ENCODE measurements around the gene GLIPR1L1.
A peak's percentile ranks its signal among the peaks of the same experiment; 100 is the strongest.

Gene GLIPR1L1

DNA sequence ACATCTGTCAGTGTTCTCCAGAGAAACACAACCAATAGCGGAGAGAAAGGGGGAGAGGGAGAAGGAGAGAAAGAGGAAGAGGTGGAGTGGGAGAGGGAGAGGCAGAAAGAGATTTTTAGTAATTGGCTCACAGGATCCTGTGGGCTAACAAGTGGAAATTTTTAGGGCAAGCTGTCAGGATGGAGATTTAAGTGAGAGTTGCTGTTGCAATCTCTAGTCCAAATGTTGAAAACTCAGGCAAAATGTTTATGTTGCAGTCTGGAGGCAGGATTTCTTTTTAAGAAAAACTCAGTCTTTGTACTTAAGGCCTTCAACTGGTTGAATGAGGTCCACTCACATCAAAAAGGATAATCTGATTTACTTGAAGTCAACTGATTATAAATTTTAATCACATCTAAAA lies 43.9 kb downstream of the GLIPR1L1 start:
- Mint-ChIP-seq H3K36me3 (no peaks in the 10 kb centered on the region), H3K27me3 (no peaks in the 10 kb centered on the region)
- CTCF ChIA-PET, result no interaction called here

DNA sequence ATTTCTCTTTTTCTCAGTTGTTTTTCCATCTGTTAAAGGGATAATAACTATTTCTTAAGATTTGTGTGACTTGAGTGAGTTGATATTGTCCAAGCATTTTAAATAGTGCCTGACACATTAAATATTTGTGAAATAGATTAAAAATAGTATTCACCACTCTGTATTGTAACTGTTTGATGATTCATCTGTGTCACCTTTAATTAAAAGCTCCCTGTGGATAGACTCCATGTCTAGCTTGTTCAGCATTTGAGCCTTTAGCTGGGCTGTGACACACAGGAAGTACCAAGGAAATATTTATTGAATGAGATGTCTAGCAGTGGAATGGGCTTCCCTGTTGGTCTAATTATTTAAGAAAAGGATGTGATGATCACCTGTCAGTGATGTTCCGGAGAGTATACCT lies 54.6 kb downstream of the GLIPR1L1 start:
- Mint-ChIP-seq H3K4me3 (no peak overlapping the region), H3K27me3 (no peaks in the 10 kb centered on the region), H3K4me1 (peaks cover 31% of the 10 kb centered on the region), H3K27ac (no peak overlapping the region), H3K36me3 (no peaks in the 10 kb centered on the region), H3K9me3 (no peaks in the 10 kb centered on the region)
- CTCF ChIA-PET, result no interaction called here
- no peak for DNase-seq

More for the DNA sequence above, 43.9 kb downstream of the GLIPR1L1 start:
- Mint-ChIP-seq H3K9me3 (no peaks in the 10 kb centered on the region), H3K4me3 (no peak overlapping the region), H3K4me1 (no peaks in the 10 kb centered on the region), H3K27ac (no peak overlapping the region)
- no peak for DNase-seq

DNA sequence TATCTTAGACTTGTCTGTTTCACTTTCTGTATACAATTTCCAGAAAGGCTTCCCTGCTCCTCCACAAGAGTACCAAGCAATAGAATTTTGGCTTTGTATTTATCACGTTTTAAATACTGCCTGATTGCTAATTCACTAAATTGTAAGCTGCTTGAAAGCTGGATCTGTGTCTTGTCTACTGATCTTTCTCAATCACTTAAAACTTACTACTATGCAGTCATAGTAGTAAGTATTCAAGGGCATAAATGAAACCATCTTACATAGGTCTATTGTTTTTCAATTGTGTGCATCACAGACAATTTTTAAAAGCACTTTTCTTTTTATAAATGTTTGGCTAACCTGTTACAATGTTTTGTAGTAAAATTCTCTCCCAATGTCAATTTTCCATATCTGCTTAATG lies 55.2 kb downstream of the GLIPR1L1 start:
- Mint-ChIP-seq H3K27me3 (no peaks in the 10 kb centered on the region), H3K27ac (no peak overlapping the region), H3K9me3 (no peaks in the 10 kb centered on the region), H3K4me1 (peaks cover 31% of the 10 kb centered on the region), H3K4me3 (peak overlapping the region; percentile 85), H3K36me3 (no peaks in the 10 kb centered on the region)
- no peak for DNase-seq
- CTCF ChIA-PET, result interaction anchor here (2.6 kb wide), 1 partner anchor 115 kb away, joined by 13 read pairs; no protein-coding TSS in a partner anchor

DNA sequence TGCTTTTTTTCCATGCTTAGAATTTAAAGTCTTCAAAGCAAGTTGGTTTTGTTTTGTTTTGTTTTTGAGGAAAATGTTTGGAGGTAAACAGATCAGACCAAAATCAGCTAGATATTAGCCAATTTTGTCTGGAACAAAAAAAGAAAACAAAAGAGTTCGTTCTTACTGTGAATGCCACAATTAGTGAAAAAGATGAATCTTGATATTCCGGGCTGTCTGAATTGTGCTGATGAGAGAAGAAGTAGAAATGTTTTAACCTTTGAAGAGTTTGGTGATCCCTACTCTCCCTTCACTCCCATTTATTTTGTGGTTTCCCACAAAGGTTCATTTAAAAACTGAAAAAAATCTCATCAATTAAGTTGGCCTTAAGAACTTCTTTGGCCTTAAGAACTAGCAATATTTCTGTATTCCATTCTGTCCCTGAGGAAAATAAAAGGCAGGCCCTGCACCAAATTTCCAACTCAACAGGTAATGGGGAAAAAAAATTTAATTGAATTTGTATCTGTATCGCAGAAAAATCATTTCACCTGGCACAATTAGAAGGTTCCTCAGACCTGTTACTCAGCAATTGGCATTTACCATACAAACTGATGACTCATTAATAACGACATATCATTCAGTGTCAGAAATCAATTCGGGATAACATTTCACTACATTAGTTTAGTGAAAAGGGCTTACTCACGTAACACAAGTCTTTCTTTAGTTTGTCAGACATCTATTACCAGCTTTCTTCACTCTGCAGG lies 55.9 kb downstream of the GLIPR1L1 start:
- Mint-ChIP-seq H3K36me3 (no peaks in the 10 kb centered on the region), H3K4me1 (peaks cover 32% of the 10 kb centered on the region), H3K4me3 (peak overlapping the region; percentile 85), H3K27me3 (no peaks in the 10 kb centered on the region), H3K9me3 (no peaks in the 10 kb centered on the region), H3K27ac (peak overlapping the region; percentile 80)
- DNase-seq, result no peak
- CTCF ChIA-PET, result interaction anchor here (1.1 to 2.6 kb wide), 6 partner anchors 52 to 114 kb away, joined by 4 to 21 read pairs (median 10); partner anchors contain the start of genes GLIPR1 and GLIPR1L1

DNA sequence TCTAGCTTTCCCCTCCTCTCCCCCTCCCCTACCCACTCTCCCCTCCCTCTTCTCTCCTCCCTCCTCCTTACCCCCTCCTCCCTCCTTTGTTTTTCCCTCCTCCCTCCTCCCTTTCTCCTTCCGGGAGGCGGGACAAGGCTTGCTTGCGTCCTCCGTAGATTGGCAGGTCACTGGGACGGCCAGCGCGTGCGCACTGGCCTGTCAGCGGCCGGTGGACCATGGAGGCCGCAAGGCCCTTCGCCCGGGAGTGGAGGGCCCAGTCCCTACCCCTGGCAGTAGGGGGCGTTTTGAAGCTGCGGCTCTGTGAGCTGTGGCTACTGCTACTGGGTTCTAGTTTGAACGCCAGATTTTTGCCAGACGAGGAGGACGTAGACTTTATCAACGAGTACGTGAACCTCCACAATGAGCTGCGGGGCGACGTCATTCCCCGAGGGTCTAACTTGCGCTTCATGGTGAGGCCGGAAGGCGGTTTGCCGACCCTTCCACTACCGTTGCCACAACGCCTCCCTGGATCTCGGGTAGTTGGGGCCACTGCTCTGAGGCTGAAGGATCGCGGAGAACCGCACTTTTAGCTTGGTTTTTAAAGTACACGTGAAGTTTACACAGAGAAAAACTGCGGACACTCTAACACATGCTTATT lies 56.5 kb downstream of the GLIPR1L1 start, which contains the start of gene GLIPR1L2:
Gene GLIPR1L2, plus strand, starts transcription at position 191 of the 640 bp plus-strand sequence. Its CDS starts 28 bp downstream, at position 219.
- Mint-ChIP-seq H3K9me3 (no peaks in the 10 kb centered on the region), H3K27ac (peak within 1 kb of the TSS; percentile 80), H3K4me1 (peaks cover 38% of the 10 kb centered on the region), H3K4me3 (peak within 1 kb of the TSS; percentile 85), H3K27me3 (no peaks in the 10 kb centered on the region), H3K36me3 (no peaks in the 10 kb centered on the region)
- CTCF ChIA-PET, result interaction anchor here (0.6 to 2.6 kb wide), 7 partner anchors 53 to 114 kb away, joined by 3 to 21 read pairs (median 6); partner anchors contain the start of genes GLIPR1 and GLIPR1L1
- peak; percentile 89 for DNase-seq

DNA sequence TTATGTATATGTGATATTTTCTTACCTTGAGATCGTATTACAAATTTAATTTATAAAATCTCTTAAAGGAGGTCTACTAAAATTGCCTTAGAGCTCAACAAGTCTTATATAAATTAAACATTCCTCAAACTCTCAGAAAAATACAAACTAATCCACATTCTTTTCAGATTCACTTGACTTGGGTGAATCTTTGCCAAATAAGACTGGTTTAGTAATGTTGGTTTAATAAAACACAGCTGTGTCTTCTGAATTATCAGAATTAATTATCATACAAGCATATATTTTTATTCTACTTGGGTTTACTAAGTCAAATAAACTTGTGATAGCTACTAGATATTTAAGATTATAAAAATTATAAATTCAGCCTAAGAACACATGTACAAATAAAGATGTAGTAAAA lies 69.8 kb downstream of the GLIPR1L1 start:
- peaks cover 5% of the 10 kb centered on the region for H3K27me3 Mint-ChIP-seq
- H3K9me3 Mint-ChIP-seq, result no peaks in the 10 kb centered on the region
- CTCF ChIA-PET, result no interaction called here
- no peaks in the 10 kb centered on the region for H3K36me3 Mint-ChIP-seq
- no peak overlapping the region for H3K27ac Mint-ChIP-seq
- no peak for DNase-seq
- H3K4me1 Mint-ChIP-seq, result no peaks in the 10 kb centered on the region
- no peak overlapping the region for H3K4me3 Mint-ChIP-seq

DNA sequence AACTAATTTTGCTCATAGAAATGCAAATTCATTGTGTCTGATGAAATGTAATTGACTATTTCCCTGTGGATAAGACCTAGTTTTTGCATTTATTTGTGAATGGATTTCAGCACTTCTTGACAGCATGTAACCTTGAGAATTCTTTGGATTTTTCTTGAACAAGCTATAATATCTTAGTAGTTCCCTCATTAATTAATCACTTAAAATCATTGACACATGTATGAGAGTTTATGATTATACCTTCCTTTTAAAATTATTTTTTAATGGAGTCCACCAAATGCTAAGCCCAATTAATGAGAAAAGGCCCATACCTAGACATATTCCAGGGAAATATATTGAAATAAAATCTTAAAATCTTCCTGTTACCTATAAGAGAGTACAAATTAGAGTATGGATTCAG lies 73.2 kb downstream of the GLIPR1L1 start:
- Mint-ChIP-seq H3K9me3 (no peaks in the 10 kb centered on the region), H3K36me3 (no peaks in the 10 kb centered on the region), H3K4me3 (no peak overlapping the region), H3K27me3 (peaks cover 5% of the 10 kb centered on the region), H3K27ac (no peak overlapping the region), H3K4me1 (no peaks in the 10 kb centered on the region)
- CTCF ChIA-PET, result no interaction called here
- no peak for DNase-seq

DNA sequence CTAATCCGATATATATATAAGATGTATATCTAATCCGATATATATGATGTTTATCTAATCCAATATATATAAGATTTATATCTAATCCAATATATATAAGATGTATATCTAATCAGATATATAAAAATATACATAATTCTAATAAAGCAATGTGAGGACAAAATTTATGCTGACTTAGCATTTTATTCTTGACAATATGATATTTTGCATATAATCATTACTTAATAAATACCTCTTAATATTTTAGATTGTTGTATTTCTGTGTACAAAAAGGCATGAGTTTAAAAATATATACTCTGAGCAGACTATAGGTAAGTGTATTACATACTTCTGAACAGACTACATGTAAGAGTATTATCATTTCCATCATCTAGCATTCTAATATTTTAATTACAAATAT lies 75.4 kb downstream of the GLIPR1L1 start:
- CTCF ChIA-PET, result no interaction called here
- no peak for DNase-seq
- H3K27ac Mint-ChIP-seq, result no peak overlapping the region
- no peaks in the 10 kb centered on the region for H3K9me3 Mint-ChIP-seq
- H3K27me3 Mint-ChIP-seq, result no peaks in the 10 kb centered on the region
- no peaks in the 10 kb centered on the region for H3K36me3 Mint-ChIP-seq
- no peak overlapping the region for H3K4me3 Mint-ChIP-seq
- no peaks in the 10 kb centered on the region for H3K4me1 Mint-ChIP-seq

DNA sequence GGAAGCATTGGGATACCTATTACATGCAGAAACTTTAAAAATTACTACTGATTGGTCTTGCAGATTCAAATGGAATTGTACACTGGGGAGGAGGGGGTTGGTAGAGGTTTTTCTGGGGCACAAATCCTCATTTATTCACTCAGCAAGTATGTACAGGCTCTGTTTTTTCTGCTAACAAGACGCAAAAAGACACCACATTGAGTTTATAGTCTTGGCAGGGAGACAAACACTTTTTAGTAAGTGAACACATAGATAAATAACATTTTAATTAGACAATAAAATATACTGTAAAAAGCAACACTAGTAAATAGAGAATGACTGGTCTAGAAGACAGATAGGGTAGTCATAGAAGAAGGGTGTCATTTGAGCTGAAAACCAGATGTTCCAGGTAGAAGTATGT lies 80.2 kb downstream of the GLIPR1L1 start:
- Mint-ChIP-seq H3K4me1 (no peaks in the 10 kb centered on the region), H3K27ac (no peak overlapping the region), H3K27me3 (no peaks in the 10 kb centered on the region), H3K36me3 (no peaks in the 10 kb centered on the region), H3K9me3 (no peaks in the 10 kb centered on the region), H3K4me3 (no peak overlapping the region)
- DNase-seq, result no peak
- CTCF ChIA-PET, result interaction anchor here (1.0 kb wide), 1 partner anchor 39 kb away, joined by 3 read pairs; no protein-coding TSS in a partner anchor

DNA sequence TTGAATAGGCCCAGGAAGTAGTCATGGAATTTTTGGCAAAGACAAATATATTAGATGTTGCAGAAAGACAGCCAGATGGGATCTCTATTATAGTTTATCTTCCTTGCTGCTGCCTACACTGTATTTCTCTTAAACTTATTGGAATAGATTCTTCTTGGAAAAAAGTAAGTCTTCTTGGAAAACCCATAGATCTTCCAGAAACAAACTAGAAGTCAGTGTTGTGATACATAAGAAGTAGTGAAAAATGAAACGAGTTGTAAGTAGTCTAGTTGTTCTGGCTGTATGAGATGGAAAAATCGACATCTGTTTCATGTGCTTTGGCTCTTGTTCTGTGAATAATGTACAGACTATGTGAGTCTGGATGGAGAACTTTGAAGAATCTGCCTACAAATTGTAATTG lies 85.4 kb downstream of the GLIPR1L1 start:
- CTCF ChIA-PET, result no interaction called here
- no peaks in the 10 kb centered on the region for H3K9me3 Mint-ChIP-seq
- H3K4me3 Mint-ChIP-seq, result no peak overlapping the region
- H3K36me3 Mint-ChIP-seq, result no peaks in the 10 kb centered on the region
- H3K4me1 Mint-ChIP-seq, result no peaks in the 10 kb centered on the region
- H3K27ac Mint-ChIP-seq, result no peak overlapping the region
- DNase-seq, result no peak
- no peaks in the 10 kb centered on the region for H3K27me3 Mint-ChIP-seq
